ENCODE results near the gene NREP.

DNA sequence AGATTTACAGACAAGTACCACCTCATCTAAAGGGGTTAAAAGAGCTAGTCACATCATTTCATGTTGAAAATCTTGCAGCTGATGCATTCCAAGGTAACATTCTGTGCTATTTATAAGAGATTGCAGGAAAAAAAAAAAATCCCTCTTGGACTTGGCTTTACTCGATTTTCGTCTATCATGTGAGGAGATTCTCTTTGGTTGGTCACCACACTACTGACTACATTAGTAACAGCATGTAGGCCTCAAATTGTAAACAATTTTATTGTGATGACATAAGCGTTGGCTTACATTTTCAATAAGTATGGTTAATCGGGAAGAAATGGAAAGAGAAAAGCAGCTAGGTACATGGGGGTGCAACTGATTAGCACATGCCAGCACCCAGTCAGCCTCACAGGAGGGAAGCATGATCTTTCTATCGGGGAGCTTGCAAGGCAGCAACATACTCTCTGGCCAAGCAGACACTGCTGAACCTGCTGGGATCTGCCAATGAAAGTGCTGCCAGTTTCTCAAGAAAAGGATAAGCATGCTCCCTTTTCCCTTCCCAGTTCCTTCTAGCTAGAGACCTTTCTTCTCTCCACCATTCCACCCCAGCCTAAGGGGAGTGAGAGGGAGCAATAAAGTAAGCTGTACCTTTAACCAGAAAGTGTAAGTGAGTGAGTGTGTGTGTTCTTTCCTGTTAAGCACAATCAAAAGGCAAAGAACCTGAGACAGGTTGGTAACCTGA is 7.5 kb downstream of the NREP start:
- no peak for TF ChIP-seq POLR2A (IDR thresholded peaks at IDR 0.05; ENCODE audit: low read depth, low read length)
- TF ChIP-seq, protein P1, sequence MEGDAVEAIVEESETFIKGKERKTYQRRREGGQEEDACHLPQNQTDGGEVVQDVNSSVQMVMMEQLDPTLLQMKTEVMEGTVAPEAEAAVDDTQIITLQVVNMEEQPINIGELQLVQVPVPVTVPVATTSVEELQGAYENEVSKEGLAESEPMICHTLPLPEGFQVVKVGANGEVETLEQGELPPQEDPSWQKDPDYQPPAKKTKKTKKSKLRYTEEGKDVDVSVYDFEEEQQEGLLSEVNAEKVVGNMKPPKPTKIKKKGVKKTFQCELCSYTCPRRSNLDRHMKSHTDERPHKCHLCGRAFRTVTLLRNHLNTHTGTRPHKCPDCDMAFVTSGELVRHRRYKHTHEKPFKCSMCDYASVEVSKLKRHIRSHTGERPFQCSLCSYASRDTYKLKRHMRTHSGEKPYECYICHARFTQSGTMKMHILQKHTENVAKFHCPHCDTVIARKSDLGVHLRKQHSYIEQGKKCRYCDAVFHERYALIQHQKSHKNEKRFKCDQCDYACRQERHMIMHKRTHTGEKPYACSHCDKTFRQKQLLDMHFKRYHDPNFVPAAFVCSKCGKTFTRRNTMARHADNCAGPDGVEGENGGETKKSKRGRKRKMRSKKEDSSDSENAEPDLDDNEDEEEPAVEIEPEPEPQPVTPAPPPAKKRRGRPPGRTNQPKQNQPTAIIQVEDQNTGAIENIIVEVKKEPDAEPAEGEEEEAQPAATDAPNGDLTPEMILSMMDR (IDR thresholded peaks at IDR 0.05; ENCODE audit: extremely low read depth in 1 of 2, insufficient read depth in 1 of 2, low read depth in 1 of 2, low read length in 2 of 2): no peak
- TF ChIP-seq POLR2AphosphoS5 (IDR thresholded peaks at IDR 0.05; ENCODE audit: insufficient read depth, low read depth, low read length): no peak
- no peak for TF ChIP-seq GATA2 (IDR thresholded peaks at IDR 0.05; ENCODE audit: insufficient read depth, insufficient read length, low read depth, low read length)

All from endothelial cell of umbilical vein (primary cell).